ENCODE data around the gene ADRA2C. TPM values are rescaled to one million over a fixed set of nuclear protein-coding genes. Genes with fewer than 3 reads are reported as not detected.

The ADRA2C gene
- polyA plus RNA-seq, 2 of the 4 experiments (the other 2 are of a cell fraction): 1.9 to 4.1 TPM

GRCh38 chr4:3801931-3802550 is 35.9 kb downstream of the ADRA2C start:
- no peak overlapping the region for H3K27ac ChIP-seq
- WGBS (ENCODE audit: missing lambda C conversion rate): 67% methylated on average over 11 of the region's 15 CpGs
- ATAC-seq (no peak), DNase-seq (ENCODE audit: low read depth in 1 of 2, low spot score in 1 of 2) (no peak), FAIRE-seq (no peak)
- no peaks in the 10 kb centered on the region for H3K4me1 ChIP-seq
- H3K4me3 ChIP-seq: no peak overlapping the region
- no peak for TF ChIP-seq TFCP2L1 (CRISPR knock-in tag; IDR thresholded peaks at IDR 0.05)
- TF ChIP-seq POLR2A (IDR thresholded peaks at IDR 0.05; ENCODE audit: low read length): no peak
- no peak for TF ChIP-seq CBX8 (IDR thresholded peaks at IDR 0.05)
- TF ChIP-seq EHMT2 (IDR thresholded peaks at IDR 0.05; ENCODE audit: low read depth): no peak
- no peak for TF ChIP-seq FOSB (CRISPR knock-in tag; IDR thresholded peaks at IDR 0.05)
- no peak for TF ChIP-seq MAZ (IDR thresholded peaks at IDR 0.05; ENCODE audit: borderline replicate concordance, low read depth, low read length)
- no peak overlapping the region for H3K4me2 ChIP-seq
- POLR2A ChIA-PET: no interaction called here
- CTCF ChIA-PET: interaction anchor here (1.2 kb wide), 1 partner anchor 79 kb away, joined by 3 read pairs; no protein-coding TSS in a partner anchor
- H3K9me3 ChIP-seq: no peaks in the 10 kb centered on the region

- no peak overlapping the region for H3K4me3 ChIP-seq
- no peak for FAIRE-seq
- H3K4me2 ChIP-seq: no peak overlapping the region
- H3K9me3 ChIP-seq: no peaks in the 10 kb centered on the region
- ChIA-PET CTCF (no interaction called here), POLR2A (no interaction called here)
- TF ChIP-seq JUNB (IDR thresholded peaks at IDR 0.05) (no peak), TFCP2L1 (CRISPR knock-in tag; IDR thresholded peaks at IDR 0.05) (no peak), CBX8 (IDR thresholded peaks at IDR 0.05) (no peak), EHF (CRISPR knock-in tag; IDR thresholded peaks at IDR 0.05) (no peak), HOXB13 (CRISPR knock-in tag; IDR thresholded peaks at IDR 0.05; ENCODE audit: low read depth) (no peak)
- ATAC-seq: no peak
- WGBS (ENCODE audit: missing lambda C conversion rate): 24% methylated on average over 8 of the region's 13 CpGs
- no peaks in the 10 kb centered on the region for H3K4me1 ChIP-seq
- H3K27ac ChIP-seq: no peak overlapping the region
- no peak for DNase-seq (ENCODE audit: low read depth in 1 of 2, low spot score in 1 of 2)
Measured at GRCh38 chr4:3802571-3803474, 36.6 kb downstream of the ADRA2C start.

- FAIRE-seq (no peak), ATAC-seq (no peak; a peak in 1 of 6 replicates), DNase-seq (ENCODE audit: low read depth in 1 of 2, low spot score in 1 of 2) (no peak)
- H3K4me1 ChIP-seq: no peaks in the 10 kb centered on the region
- no peak overlapping the region for H3K4me2 ChIP-seq
- TF ChIP-seq ZSCAN20 (CRISPR knock-in tag; IDR thresholded peaks at IDR 0.05) (no peak), CTCF (IDR thresholded peaks at IDR 0.05) (no peak), POLR2AphosphoS2 (conservative IDR thresholded peaks at IDR 0.05; ENCODE audit: low read length) (no peak)
- H3K9me3 ChIP-seq: no peaks in the 10 kb centered on the region
- 49% methylated on average over 3 of the region's 18 CpGs for WGBS (ENCODE audit: missing lambda C conversion rate)
- ChIA-PET POLR2A (no interaction called here), CTCF (no interaction called here)
- no peak overlapping the region for H3K4me3 ChIP-seq
- no peak overlapping the region for H3K27ac ChIP-seq
Measured at GRCh38 chr4:3803475-3803847, 37.3 kb downstream of the ADRA2C start.

- ChIA-PET CTCF (interaction anchor here (0.6 kb wide), 1 partner anchor 55 kb away, joined by 3 read pairs; no protein-coding TSS in a partner anchor), POLR2A (no interaction called here)
- Histone ChIP-seq H3K27ac (no peak overlapping the region), H3K4me2 (no peak overlapping the region), H3K4me3 (no peak overlapping the region), H3K4me1 (no peaks in the 10 kb centered on the region), H3K9me3 (no peaks in the 10 kb centered on the region)
- 80% methylated on average over 1 of the region's 8 CpGs for whole genome bisulfite sequencing (ENCODE audit: missing lambda C conversion rate)
- FAIRE-seq (no peak), DNase-seq (ENCODE audit: low read depth in 1 of 2, low spot score in 1 of 2) (no peak), ATAC-seq (no peak)
- TF ChIP-seq SMC3 (IDR thresholded peaks at IDR 0.05) (no peak), CEBPB (IDR thresholded peaks at IDR 0.05) (no peak), E2F6 (IDR thresholded peaks at IDR 0.05; ENCODE audit: borderline replicate concordance, low read depth) (no peak), CHD2 (IDR thresholded peaks at IDR 0.05; ENCODE audit: low read length, partially characterized antibody) (no peak), ZNF302 (CRISPR knock-in tag; IDR thresholded peaks at IDR 0.05) (no peak)
Measured at GRCh38 chr4:3803946-3804345, 37.8 kb downstream of the ADRA2C start.
